Measurements from ENCODE around the gene ADAMTS17.

DNA sequence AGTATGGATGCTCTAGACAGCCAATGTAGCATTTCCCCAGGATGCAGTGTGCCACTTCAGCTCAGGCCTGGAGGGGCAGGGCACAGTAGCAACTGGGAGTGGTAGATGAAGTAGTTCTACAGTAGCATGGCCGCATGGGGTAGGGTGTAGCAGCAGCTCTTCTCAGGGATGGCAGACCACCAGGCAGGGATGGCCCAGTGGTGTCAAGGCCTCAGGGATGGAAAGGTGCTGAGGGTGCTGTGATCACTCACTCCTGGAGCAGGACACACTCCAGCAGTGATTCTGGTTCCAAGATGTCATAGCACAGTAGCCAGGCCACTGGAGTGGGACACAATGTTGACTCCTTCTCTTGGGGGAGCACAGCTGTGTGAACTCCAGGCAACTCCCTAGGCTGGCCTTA, 397.6 kb downstream of the ADAMTS17 start:
- TF ChIP-seq, protein P1, sequence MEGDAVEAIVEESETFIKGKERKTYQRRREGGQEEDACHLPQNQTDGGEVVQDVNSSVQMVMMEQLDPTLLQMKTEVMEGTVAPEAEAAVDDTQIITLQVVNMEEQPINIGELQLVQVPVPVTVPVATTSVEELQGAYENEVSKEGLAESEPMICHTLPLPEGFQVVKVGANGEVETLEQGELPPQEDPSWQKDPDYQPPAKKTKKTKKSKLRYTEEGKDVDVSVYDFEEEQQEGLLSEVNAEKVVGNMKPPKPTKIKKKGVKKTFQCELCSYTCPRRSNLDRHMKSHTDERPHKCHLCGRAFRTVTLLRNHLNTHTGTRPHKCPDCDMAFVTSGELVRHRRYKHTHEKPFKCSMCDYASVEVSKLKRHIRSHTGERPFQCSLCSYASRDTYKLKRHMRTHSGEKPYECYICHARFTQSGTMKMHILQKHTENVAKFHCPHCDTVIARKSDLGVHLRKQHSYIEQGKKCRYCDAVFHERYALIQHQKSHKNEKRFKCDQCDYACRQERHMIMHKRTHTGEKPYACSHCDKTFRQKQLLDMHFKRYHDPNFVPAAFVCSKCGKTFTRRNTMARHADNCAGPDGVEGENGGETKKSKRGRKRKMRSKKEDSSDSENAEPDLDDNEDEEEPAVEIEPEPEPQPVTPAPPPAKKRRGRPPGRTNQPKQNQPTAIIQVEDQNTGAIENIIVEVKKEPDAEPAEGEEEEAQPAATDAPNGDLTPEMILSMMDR (IDR thresholded peaks at IDR 0.05; ENCODE audit: low read depth, low read length, missing input control): no peak
- no peak for TF ChIP-seq MAX (IDR thresholded peaks at IDR 0.05)
